ENCODE results near the gene ENOX1. TPM values are rescaled to one million over a fixed set of nuclear protein-coding genes. Genes with fewer than 3 reads are reported as not detected.

The ENOX1 gene
- total RNA-seq, 4 donors from 2014 or later, result 3.6 to 18.7 (median 5.7) TPM

DNA sequence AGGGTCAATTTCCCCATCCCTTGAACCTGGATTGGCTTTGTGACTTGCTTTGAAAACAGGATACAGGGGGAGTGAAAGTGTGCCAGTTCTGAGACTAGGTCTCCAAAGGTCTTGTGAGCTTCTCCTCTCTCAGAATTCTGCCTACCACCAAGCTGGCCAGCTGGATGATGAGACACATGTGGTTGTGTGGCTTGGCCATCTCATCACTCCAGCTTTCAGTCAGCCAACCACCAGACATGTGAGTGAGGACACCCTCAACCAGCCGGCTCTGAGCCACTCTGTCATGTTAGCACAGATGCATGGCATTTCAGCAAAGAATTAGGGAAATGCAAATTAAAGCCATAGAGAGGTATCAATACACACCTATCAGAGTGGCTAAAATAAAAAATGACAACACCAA, 29.5 kb downstream of the ENOX1 start:
- no peaks in the 10 kb centered on the region for H3K36me3 ChIP-seq
- H3K27me3 ChIP-seq, result no peaks in the 10 kb centered on the region
- H3K4me3 ChIP-seq, result no peak overlapping the region
- no peak for DNase-seq
- H3K27ac ChIP-seq, result no peak overlapping the region
- intact Hi-C loops (cut with DNase I; ENCODE audit: low total_unique reads), result no loop called here
- no peak for TF ChIP-seq POLR2A (IDR thresholded peaks at IDR 0.05)
- TF ChIP-seq, protein P1, sequence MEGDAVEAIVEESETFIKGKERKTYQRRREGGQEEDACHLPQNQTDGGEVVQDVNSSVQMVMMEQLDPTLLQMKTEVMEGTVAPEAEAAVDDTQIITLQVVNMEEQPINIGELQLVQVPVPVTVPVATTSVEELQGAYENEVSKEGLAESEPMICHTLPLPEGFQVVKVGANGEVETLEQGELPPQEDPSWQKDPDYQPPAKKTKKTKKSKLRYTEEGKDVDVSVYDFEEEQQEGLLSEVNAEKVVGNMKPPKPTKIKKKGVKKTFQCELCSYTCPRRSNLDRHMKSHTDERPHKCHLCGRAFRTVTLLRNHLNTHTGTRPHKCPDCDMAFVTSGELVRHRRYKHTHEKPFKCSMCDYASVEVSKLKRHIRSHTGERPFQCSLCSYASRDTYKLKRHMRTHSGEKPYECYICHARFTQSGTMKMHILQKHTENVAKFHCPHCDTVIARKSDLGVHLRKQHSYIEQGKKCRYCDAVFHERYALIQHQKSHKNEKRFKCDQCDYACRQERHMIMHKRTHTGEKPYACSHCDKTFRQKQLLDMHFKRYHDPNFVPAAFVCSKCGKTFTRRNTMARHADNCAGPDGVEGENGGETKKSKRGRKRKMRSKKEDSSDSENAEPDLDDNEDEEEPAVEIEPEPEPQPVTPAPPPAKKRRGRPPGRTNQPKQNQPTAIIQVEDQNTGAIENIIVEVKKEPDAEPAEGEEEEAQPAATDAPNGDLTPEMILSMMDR (IDR thresholded peaks at IDR 0.05), result no peak
- no peaks in the 10 kb centered on the region for H3K4me1 ChIP-seq
- H3K9me3 ChIP-seq, result no peaks in the 10 kb centered on the region

DNA sequence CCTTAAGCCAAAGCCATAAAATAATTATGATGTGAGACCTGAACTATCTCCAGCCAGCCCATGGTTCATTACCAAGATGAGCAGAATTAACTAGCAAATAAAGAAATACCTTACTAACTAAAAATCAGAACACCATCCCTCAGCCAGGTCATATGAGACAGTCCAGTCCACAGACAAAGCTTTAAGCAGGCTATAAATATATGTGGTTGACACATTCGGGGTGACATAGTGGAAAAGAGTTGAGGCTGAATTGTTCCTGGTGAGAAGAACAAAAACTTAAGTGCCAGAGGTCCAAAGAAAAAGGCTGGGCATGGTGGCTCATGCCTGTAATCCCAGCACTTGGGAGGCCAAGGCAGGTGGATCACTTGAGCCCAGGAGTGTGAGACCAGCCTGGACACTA, 30.9 kb downstream of the ENOX1 start:
- Histone ChIP-seq H3K4me1 (no peaks in the 10 kb centered on the region), H3K4me3 (no peak overlapping the region), H3K27ac (no peak overlapping the region), H3K36me3 (no peaks in the 10 kb centered on the region), H3K27me3 (no peaks in the 10 kb centered on the region), H3K9me3 (no peaks in the 10 kb centered on the region)
- no peak for DNase-seq
- TF ChIP-seq, protein P1 (IDR thresholded peaks at IDR 0.05), result no peak
- no peak for TF ChIP-seq POLR2A (IDR thresholded peaks at IDR 0.05)
- intact Hi-C loops (cut with DNase I; ENCODE audit: low total_unique reads), result no loop called here

DNA sequence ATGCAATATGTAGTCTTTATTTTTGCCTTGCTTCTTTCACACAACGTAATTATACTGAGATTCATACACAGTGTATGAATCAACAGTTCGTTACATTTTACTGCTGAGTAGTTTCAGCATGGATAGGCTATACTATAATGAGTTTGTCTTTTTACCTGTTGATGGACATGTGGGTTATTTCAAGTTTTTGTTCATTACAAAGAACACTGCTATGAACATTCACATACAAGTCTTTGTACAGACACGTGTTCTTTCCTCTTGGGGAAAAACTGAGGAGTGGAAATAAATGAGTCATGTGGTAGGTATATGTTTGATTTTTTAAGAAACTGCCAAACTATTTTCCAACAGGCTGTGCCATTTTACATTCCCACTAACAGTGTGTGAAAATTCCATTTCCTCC, 35.1 kb downstream of the ENOX1 start:
- H3K27me3 ChIP-seq, result no peaks in the 10 kb centered on the region
- H3K36me3 ChIP-seq, result no peaks in the 10 kb centered on the region
- TF ChIP-seq, protein P1 (IDR thresholded peaks at IDR 0.05), result no peak
- TF ChIP-seq POLR2A (IDR thresholded peaks at IDR 0.05), result no peak
- H3K4me3 ChIP-seq, result no peak overlapping the region
- no peaks in the 10 kb centered on the region for H3K9me3 ChIP-seq
- intact Hi-C loops (cut with DNase I; ENCODE audit: low total_unique reads), result no loop called here
- no peak overlapping the region for H3K27ac ChIP-seq
- peaks cover 0 to 4% of the 10 kb centered on the region in 2 donors for H3K4me1 ChIP-seq
- DNase-seq, result no peak

DNA sequence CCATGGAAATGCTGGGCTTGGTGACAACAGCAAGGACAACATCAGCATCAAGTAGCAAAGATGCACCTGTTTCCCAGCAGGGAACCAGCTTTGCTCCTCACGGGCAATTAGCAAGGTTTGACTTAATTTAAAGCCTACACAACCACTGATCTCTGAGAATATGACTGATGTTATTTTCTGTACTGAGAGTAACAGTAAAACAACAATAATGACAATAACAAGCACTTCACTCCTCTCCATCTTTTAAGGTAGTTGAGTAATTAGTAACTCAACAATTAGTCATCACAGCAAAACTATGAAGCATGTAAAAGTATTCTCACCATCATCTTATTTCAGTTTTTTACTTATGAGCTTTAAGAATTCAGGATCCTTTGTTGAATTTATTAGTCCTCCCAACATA, 37.3 kb downstream of the ENOX1 start:
- TF ChIP-seq, protein P1 (IDR thresholded peaks at IDR 0.05), result no peak
- no peak for TF ChIP-seq POLR2A (IDR thresholded peaks at IDR 0.05)
- Histone ChIP-seq H3K9me3 (no peaks in the 10 kb centered on the region), H3K27me3 (no peaks in the 10 kb centered on the region), H3K4me3 (no peak overlapping the region), H3K36me3 (no peaks in the 10 kb centered on the region), H3K4me1 (peaks cover 0 to 4% of the 10 kb centered on the region in 2 donors), H3K27ac (no peak overlapping the region)
- DNase-seq, result no peak
- intact Hi-C loops (cut with DNase I; ENCODE audit: low total_unique reads), result no loop called here

DNA sequence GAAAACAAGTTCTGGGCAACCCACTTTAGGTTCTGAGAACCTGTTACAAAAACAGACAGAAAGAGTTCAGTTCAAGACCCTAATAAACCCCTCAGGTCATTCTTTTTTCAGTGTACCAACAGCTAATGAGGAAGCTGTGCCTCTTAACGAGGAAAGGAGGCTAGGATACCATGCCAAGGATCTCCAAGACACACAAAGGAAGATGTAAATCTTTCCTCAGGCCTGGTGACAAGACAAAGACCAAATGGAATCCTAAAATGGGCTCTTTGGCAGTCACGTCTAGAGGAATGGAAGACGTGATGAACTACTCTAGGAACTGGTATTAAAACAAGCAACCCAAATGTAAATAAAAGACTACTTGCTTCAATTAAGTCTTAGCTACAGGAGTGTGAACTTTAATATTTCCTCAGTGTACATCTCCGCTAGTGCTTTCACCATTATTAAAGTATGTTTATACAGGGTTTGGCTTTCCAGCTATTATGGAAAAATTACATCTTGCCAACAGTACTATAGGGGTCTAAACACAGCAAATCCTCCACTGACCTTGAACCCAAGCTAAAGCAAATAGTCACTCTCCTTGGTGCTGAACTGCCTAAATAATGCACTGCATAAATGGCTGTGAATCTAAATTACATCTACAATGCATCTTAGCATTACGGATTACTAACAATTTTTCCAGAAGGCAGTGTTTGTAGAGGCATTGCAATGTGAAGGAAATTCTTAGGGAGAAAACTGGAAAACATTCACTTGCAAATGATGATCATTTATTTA, 42.3 kb downstream of the ENOX1 start:
- intact Hi-C loops (cut with DNase I; ENCODE audit: low total_unique reads), result no loop called here
- no peaks in the 10 kb centered on the region for H3K4me1 ChIP-seq
- TF ChIP-seq, protein P1 (IDR thresholded peaks at IDR 0.05), result no peak
- TF ChIP-seq POLR2A (IDR thresholded peaks at IDR 0.05), result no peak
- no peaks in the 10 kb centered on the region for H3K27me3 ChIP-seq
- H3K27ac ChIP-seq, result no peak overlapping the region
- H3K4me3 ChIP-seq, result no peak overlapping the region
- H3K36me3 ChIP-seq, result no peaks in the 10 kb centered on the region
- no peaks in the 10 kb centered on the region for H3K9me3 ChIP-seq
- DNase-seq, result no peak
